H9 (cell line): ENCODE measurements around the gene PPM1H. TPM values are rescaled to one million over a fixed set of nuclear protein-coding genes. Genes with fewer than 3 reads are reported as not detected.
"Not testable (repeated sequence)": the region's sequence is repeated elsewhere in the genome, so short reads cannot be mapped to it uniquely, and the experiment has no call there.

Experiments
- DNase-seq: peaks from one replicate; pipeline ENCODE4 v3.0.0-alpha.2; 2017
- H2AFZ ChIP-seq: one replicate; pipeline ENCODE4 v1.6.1; 2013; ENCODE audit warnings: mild to moderate bottlenecking, low read length, control low read depth, moderate library complexity
- H2AK5ac ChIP-seq: 2 replicates; pipeline ENCODE4 v1.6.1; 2013; ENCODE audit warnings: low read length, control low read depth, mixed read lengths; ENCODE audit not compliant: insufficient read length
- H2BK120ac ChIP-seq: one replicate; pipeline ENCODE4 v1.6.1; 2013; ENCODE audit warnings: low read depth, mild to moderate bottlenecking, low read length, control low read depth, inconsistent platforms; ENCODE audit not compliant: poor library complexity, severe bottlenecking
- H2BK12ac ChIP-seq: 2 replicates; pipeline ENCODE4 v1.6.1; 2013; ENCODE audit warnings: low read length, control low read depth, mixed read lengths, low read depth; ENCODE audit not compliant: insufficient read length
- H2BK15ac ChIP-seq: 2 replicates; pipeline ENCODE4 v1.6.1; 2013; ENCODE audit warnings: low read depth, low read length, control low read depth
- H2BK20ac ChIP-seq: one replicate; pipeline ENCODE4 v1.6.1; 2013; ENCODE audit warnings: low read depth, mild to moderate bottlenecking, low read length, control low read depth, inconsistent platforms; ENCODE audit not compliant: poor library complexity, severe bottlenecking
- H2BK5ac ChIP-seq: 2 replicates; pipeline ENCODE4 v1.6.1; 2013; ENCODE audit warnings: low read length, control low read depth, mixed read lengths; ENCODE audit not compliant: insufficient read length
- H3K14ac ChIP-seq: 2 replicates; pipeline ENCODE4 v1.6.1; 2013; ENCODE audit warnings: low read length, control low read depth; ENCODE audit not compliant: insufficient read depth
- H3K18ac ChIP-seq: 2 replicates; pipeline ENCODE4 v1.6.1; 2013; ENCODE audit warnings: low read depth, mild to moderate bottlenecking, mixed read lengths, low read length, control low read depth; ENCODE audit not compliant: insufficient read length
- H3K23ac ChIP-seq: 2 replicates; pipeline ENCODE4 v1.6.1; 2013; ENCODE audit warnings: low read length, control low read depth, mixed read lengths, low read depth; ENCODE audit not compliant: insufficient read length
- H3K23me2 ChIP-seq: 2 replicates; pipeline ENCODE4 v1.6.1; 2013; ENCODE audit warnings: low read depth, mild to moderate bottlenecking, mixed read lengths, low read length, control low read depth; ENCODE audit not compliant: insufficient read length, poor library complexity, severe bottlenecking
- H3K27ac ChIP-seq: 2 replicates; pipeline ENCODE4 v1.5.1; 2013; ENCODE audit warnings: low read length, control low read depth, mixed read lengths, low read depth; ENCODE audit not compliant: insufficient read length
- H3K27me3 ChIP-seq: 2 replicates; pipeline ENCODE4 v1.6.1; 2013; ENCODE audit warnings: low read length, control low read depth, inconsistent platforms; ENCODE audit not compliant: insufficient read depth
- H3K4ac ChIP-seq: 2 replicates; pipeline ENCODE4 v1.6.1; 2013; ENCODE audit warnings: low read depth, mild to moderate bottlenecking, control low read depth, inconsistent platforms, low read length, moderate library complexity
- H3K4me1 ChIP-seq: 2 replicates; pipeline ENCODE4 v1.6.1; 2013; ENCODE audit warnings: low read length, control low read depth, inconsistent platforms; ENCODE audit not compliant: insufficient read depth
- H3K4me2 ChIP-seq: 2 replicates; pipeline ENCODE4 v1.6.1; 2013; ENCODE audit warnings: low read length, control low read depth, mixed read lengths; ENCODE audit not compliant: insufficient read length, insufficient read depth
- H3K56ac ChIP-seq: 2 replicates; pipeline ENCODE4 v1.6.1; 2013; ENCODE audit warnings: low read depth, mild to moderate bottlenecking, mixed read lengths, low read length, control low read depth; ENCODE audit not compliant: insufficient read length
- H3K79me1 ChIP-seq: 2 replicates; pipeline ENCODE4 v1.6.1; 2013; ENCODE audit warnings: low read depth, mild to moderate bottlenecking, moderate library complexity, low read length, control low read depth, inconsistent platforms; ENCODE audit not compliant: insufficient read depth, poor library complexity, severe bottlenecking
- H3K79me2 ChIP-seq: 2 replicates; pipeline ENCODE4 v1.6.1; 2013; ENCODE audit warnings: low read length, control low read depth, inconsistent platforms; ENCODE audit not compliant: insufficient read depth
- H3K9ac ChIP-seq: 2 replicates; pipeline ENCODE4 v1.6.1; 2013; ENCODE audit warnings: low read length, control low read depth, mixed read lengths; ENCODE audit not compliant: insufficient read length; ENCODE audit errors: extremely low read depth
- H3K9me3 ChIP-seq: one replicate; pipeline ENCODE4 v1.6.1; 2013; ENCODE audit warnings: low read depth, low read length, inconsistent platforms; ENCODE audit not compliant: control insufficient read depth
- H3T11ph ChIP-seq: one replicate; pipeline ENCODE4 v1.6.1; 2013; ENCODE audit warnings: mild to moderate bottlenecking, low read length, control low read depth, inconsistent platforms
- H4K20me1 ChIP-seq: one replicate; pipeline ENCODE4 v1.6.1; 2013; ENCODE audit not compliant: control insufficient read depth, insufficient read length, insufficient read depth
- H4K5ac ChIP-seq: 2 replicates; pipeline ENCODE4 v1.6.1; 2013; ENCODE audit warnings: low read depth, mild to moderate bottlenecking, mixed read lengths, low read length, control low read depth; ENCODE audit not compliant: insufficient read length
- H4K8ac ChIP-seq: replicated peaks from 2 replicates; pipeline ENCODE4 v1.6.1; 2013; ENCODE audit warnings: low read length, control low read depth, mixed read lengths, low read depth; ENCODE audit not compliant: insufficient read length
- H4K91ac ChIP-seq: 2 replicates; pipeline ENCODE4 v1.6.1; 2013; ENCODE audit warnings: low read depth, mild to moderate bottlenecking, moderate library complexity, mixed read lengths, low read length, control low read depth; ENCODE audit not compliant: insufficient read length
- H3K27ac Mint-ChIP-seq, 3 experiments: 2 replicates in 2 of 3; 3 replicates in 1 of 3; pipeline ENCODE4 v1.8.0; 2020 to 2021; ENCODE audit warnings: mixed read lengths in 3 of 3, mild to moderate bottlenecking in 1 of 3, moderate library complexity in 1 of 3
- H3K27me3 Mint-ChIP-seq: 2 replicates; pipeline ENCODE4 v1.8.0; 2021; ENCODE audit warnings: low read depth, mild to moderate bottlenecking, moderate library complexity, mixed read lengths
- H3K36me3 Mint-ChIP-seq, 3 experiments: 2 replicates in 2 of 3; 3 replicates in 1 of 3; pipeline ENCODE4 v1.8.0; 2020 to 2021; ENCODE audit warnings: low read depth in 3 of 3, mixed read lengths in 3 of 3; ENCODE audit not compliant: insufficient read depth in 1 of 3
- H3K4me1 Mint-ChIP-seq, 2 experiments: 2 replicates each; pipeline ENCODE4 v1.8.0; 2020; ENCODE audit warnings: mixed read lengths in 2 of 2
- H3K4me3 Mint-ChIP-seq, 2 experiments: 2 replicates in 1 of 2; 3 replicates in 1 of 2; pipeline ENCODE4 v1.8.0; 2020 to 2021; ENCODE audit warnings: mild to moderate bottlenecking in 2 of 2, mixed read lengths in 2 of 2, moderate library complexity in 1 of 2
- H3K9me3 Mint-ChIP-seq, 2 experiments: 2 replicates in 1 of 2; 3 replicates in 1 of 2; pipeline ENCODE4 v1.8.0; 2020; ENCODE audit warnings: mild to moderate bottlenecking in 2 of 2, mixed read lengths in 2 of 2, moderate library complexity in 1 of 2
- CTCF ChIP-seq: fragments of 200-600 bp; sonication (generic); conservative IDR thresholded peaks from 3 replicates; pipeline ENCODE4 v1.8.0; 2021; ENCODE audit warnings: antibody characterized with exemption, mild to moderate bottlenecking
- WGBS: extraction: QIAGEN DNeasy Blood & Tissue Kit; methylation state at CpG from one replicate; pipeline ENCODE4 v1.1.7; 2013; ENCODE audit warnings: missing lambda C conversion rate, low lambda C conversion rate, mixed read lengths; ENCODE audit not compliant: insufficient read length; ENCODE audit errors: extremely low coverage; 5-methylcytosine and 5-hydroxymethylcytosine counted together
- total RNA-seq: library from RNA; stranded (reverse); gene quantifications from 2 replicates; pipeline ENCODE4 v1.2.1, GENCODE V29; 2021

PPM1H gene
- total RNA-seq, 1 experiment from 2014 or later = 22.1 TPM

GRCh38 chr12:62885242-62885641 is 49.7 kb downstream of the PPM1H start:
- no peak overlapping the region for H2BK20ac ChIP-seq
- H2AFZ ChIP-seq = no peak overlapping the region
- H3K23ac ChIP-seq = no peak overlapping the region
- H4K5ac ChIP-seq = no peak overlapping the region
- H2BK5ac ChIP-seq = no peak overlapping the region
- H3K23me2 ChIP-seq = no peaks in the 10 kb centered on the region
- H3K4me1 ChIP-seq = peaks cover 14% of the 10 kb centered on the region; the same call in 1 of the 2 replicates
- Mint-ChIP-seq H3K4me3 (no peak overlapping the region), H3K27ac (no peak overlapping the region), H3K4me1 (peaks cover 14 to 15% of the 10 kb centered on the region in 2 experiments), H3K36me3 (peaks cover 6 to 18% (median 10%) of the 10 kb centered on the region in 3 experiments; a peak in 6 of 7 replicates), H3K27me3 (no peaks in the 10 kb centered on the region), H3K9me3 (peaks cover 3 to 5% of the 10 kb centered on the region in 2 experiments; a peak in 3 of 5 replicates)
- H2BK12ac ChIP-seq = no peak overlapping the region
- H4K20me1 ChIP-seq = no peaks in the 10 kb centered on the region
- no peak overlapping the region for H3K4ac ChIP-seq
- H3K18ac ChIP-seq = no peak overlapping the region
- H4K91ac ChIP-seq = no peak overlapping the region
- no peak overlapping the region for H3K4me2 ChIP-seq
- H3T11ph ChIP-seq = no peak overlapping the region
- no peak overlapping the region for H2BK120ac ChIP-seq
- H2AK5ac ChIP-seq = no peak overlapping the region
- no peaks in the 10 kb centered on the region for H3K9me3 ChIP-seq
- H3K27me3 ChIP-seq = no peaks in the 10 kb centered on the region
- no peak for DNase-seq
- TF ChIP-seq CTCF = no peak
- H3K79me1 ChIP-seq = no peaks in the 10 kb centered on the region
- no peak overlapping the region for H3K27ac ChIP-seq
- H2BK15ac ChIP-seq = no peak overlapping the region
- H3K9ac ChIP-seq = no peak overlapping the region
- no peak overlapping the region for H3K56ac ChIP-seq
- no peak overlapping the region for H4K8ac ChIP-seq
- peaks cover 3% of the 10 kb centered on the region; the same call in 1 of the 2 replicates for H3K79me2 ChIP-seq
- no peak overlapping the region for H3K14ac ChIP-seq

GRCh38 chr12:62884832-62885231 is 50.1 kb downstream of the PPM1H start:
- not testable (repeated sequence) for H3K27me3 ChIP-seq, H3K27ac ChIP-seq, H3K23ac ChIP-seq, H3K14ac ChIP-seq, H2BK15ac ChIP-seq, H3K27ac Mint-ChIP-seq, H3K9ac ChIP-seq, H3K27me3 Mint-ChIP-seq, H3K4ac ChIP-seq, H2BK12ac ChIP-seq, H4K5ac ChIP-seq, H2AFZ ChIP-seq, H3K79me2 ChIP-seq, H4K20me1 ChIP-seq, H3K23me2 ChIP-seq, DNase-seq, H3K56ac ChIP-seq, H2BK20ac ChIP-seq, H3K9me3 ChIP-seq, H2AK5ac ChIP-seq, H3K9me3 Mint-ChIP-seq, H2BK120ac ChIP-seq, H3K18ac ChIP-seq, H3K4me2 ChIP-seq, H3K79me1 ChIP-seq, H2BK5ac ChIP-seq, H4K91ac ChIP-seq, H3K4me3 Mint-ChIP-seq, H3T11ph ChIP-seq, H4K8ac ChIP-seq
- H3K4me1 Mint-ChIP-seq = peaks cover 14 to 15% of the 10 kb centered on the region in 2 experiments
- peaks cover 14% of the 10 kb centered on the region; the same call in 1 of the 2 replicates for H3K4me1 ChIP-seq
- peaks cover 6 to 18% (median 10%) of the 10 kb centered on the region in 3 experiments; a peak in 6 of 7 replicates for H3K36me3 Mint-ChIP-seq
- no CpG with 5 or more reads among the region's 5 CpGs for WGBS
